Measurements from ENCODE around the gene RARB.

Gene RARB

DNA sequence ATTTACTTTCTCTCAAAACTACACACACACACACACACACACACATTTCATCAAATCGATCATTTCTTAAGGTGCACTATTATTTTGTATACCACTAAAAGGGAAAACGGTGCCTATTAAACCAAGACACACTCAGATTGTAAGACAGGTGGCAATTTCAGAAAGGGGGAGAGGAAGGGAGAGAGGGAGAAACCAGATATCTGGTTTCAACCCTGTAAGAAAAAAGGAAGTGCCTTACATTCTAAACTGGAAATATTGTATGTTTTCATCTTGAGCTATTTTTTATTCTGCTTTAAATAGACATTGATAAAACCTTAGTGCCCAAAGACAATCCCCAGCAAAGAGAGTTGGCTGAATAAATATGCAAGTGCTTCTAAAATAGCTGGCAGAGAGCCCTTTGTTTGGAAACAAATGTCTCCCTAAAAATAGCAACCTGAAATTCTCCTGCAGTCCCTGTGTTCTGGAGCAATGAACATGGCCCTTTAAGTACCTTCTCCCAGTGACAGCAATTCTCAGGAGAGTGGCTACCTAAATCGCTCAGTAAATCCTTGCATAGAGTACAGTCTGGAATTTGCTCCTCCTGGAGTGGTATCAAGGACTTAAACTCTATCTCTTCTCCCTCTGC lies 85.7 kb downstream of the RARB start:
- H2AFZ ChIP-seq: no peak overlapping the region
- H3K27ac ChIP-seq: no peak overlapping the region
- H3K4me1 ChIP-seq: no peaks in the 10 kb centered on the region
- H3K36me3 ChIP-seq (ENCODE audit: control insufficient read depth, insufficient read depth, low read length): no peaks in the 10 kb centered on the region
- H3K4me3 ChIP-seq (ENCODE audit: low read depth, low read length): no peak overlapping the region
- H3K27me3 ChIP-seq (ENCODE audit: control insufficient read depth, insufficient read depth, low read length): no peaks in the 10 kb centered on the region
- no peaks in the 10 kb centered on the region for H3K9me3 ChIP-seq (ENCODE audit: control insufficient read depth, low read length)
- no peaks in the 10 kb centered on the region for H3K79me2 ChIP-seq
- no peak overlapping the region for H3K4me2 ChIP-seq (ENCODE audit: low read length)
- TF ChIP-seq, protein P1, sequence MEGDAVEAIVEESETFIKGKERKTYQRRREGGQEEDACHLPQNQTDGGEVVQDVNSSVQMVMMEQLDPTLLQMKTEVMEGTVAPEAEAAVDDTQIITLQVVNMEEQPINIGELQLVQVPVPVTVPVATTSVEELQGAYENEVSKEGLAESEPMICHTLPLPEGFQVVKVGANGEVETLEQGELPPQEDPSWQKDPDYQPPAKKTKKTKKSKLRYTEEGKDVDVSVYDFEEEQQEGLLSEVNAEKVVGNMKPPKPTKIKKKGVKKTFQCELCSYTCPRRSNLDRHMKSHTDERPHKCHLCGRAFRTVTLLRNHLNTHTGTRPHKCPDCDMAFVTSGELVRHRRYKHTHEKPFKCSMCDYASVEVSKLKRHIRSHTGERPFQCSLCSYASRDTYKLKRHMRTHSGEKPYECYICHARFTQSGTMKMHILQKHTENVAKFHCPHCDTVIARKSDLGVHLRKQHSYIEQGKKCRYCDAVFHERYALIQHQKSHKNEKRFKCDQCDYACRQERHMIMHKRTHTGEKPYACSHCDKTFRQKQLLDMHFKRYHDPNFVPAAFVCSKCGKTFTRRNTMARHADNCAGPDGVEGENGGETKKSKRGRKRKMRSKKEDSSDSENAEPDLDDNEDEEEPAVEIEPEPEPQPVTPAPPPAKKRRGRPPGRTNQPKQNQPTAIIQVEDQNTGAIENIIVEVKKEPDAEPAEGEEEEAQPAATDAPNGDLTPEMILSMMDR (IDR thresholded peaks at IDR 0.05): no peak
- H3K9ac ChIP-seq: no peak overlapping the region

DNA sequence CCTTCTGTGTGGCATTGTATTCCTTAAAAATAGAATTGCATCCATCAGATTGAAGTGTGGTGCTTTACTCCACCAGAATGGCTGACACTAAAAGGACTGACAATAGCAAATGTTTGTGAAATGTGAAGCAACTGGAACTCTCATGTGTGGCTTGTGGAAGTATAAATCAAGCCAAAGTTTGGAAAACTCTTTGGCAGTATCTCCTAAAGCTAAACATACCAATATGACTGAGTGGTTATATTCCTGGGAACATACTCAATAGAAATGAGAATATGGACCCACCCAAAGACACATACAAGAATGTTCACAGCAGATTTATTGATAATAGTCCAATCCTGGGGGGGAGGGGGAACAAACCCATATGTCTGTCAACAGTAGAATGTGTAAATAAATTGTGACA lies 87.1 kb downstream of the RARB start:
- Histone ChIP-seq H3K79me2 (no peaks in the 10 kb centered on the region), H3K4me1 (no peaks in the 10 kb centered on the region), H3K27me3 (ENCODE audit: control insufficient read depth, insufficient read depth, low read length) (no peaks in the 10 kb centered on the region), H3K4me3 (ENCODE audit: low read depth, low read length) (no peak overlapping the region), H3K9ac (no peak overlapping the region), H3K36me3 (ENCODE audit: control insufficient read depth, insufficient read depth, low read length) (no peaks in the 10 kb centered on the region), H3K27ac (no peak overlapping the region), H3K4me2 (ENCODE audit: low read length) (no peak overlapping the region), H2AFZ (no peak overlapping the region), H3K9me3 (ENCODE audit: control insufficient read depth, low read length) (no peaks in the 10 kb centered on the region)
- TF ChIP-seq, protein P1 (IDR thresholded peaks at IDR 0.05): no peak

DNA sequence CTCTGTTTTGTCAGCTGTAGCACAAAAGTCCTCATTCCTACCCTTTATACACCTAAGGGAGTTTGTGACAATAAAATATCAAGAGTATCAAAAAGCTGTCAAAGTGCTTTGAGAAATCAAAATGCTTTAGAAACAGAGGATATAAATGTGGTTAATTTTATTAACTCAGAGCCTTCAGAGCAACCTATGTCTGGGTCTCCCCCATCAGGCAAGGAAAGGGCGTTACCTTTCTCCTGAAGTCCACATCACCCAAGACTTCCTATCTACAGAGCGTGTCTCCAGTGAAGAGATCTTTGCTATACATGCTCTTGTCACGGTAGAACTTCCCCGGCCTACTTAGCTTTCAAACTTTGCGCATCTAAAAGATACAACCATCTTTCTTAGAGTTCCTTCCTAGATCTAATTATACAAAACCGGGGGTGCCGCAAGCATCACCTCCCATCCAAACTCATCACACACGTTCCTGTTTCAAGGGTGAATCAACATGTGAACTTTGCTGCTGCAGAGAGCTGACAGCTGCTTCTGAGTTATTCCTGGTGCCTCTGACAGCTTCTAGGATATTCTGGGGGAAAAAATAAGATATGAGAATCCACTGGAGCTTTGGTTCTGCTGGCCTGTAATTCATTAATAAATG lies 93.0 kb downstream of the RARB start:
- Histone ChIP-seq H3K9ac (no peak overlapping the region), H2AFZ (no peak overlapping the region), H3K36me3 (ENCODE audit: control insufficient read depth, insufficient read depth, low read length) (no peaks in the 10 kb centered on the region), H3K9me3 (ENCODE audit: control insufficient read depth, low read length) (no peaks in the 10 kb centered on the region), H3K27ac (no peak overlapping the region), H3K4me3 (ENCODE audit: low read depth, low read length) (no peak overlapping the region), H3K79me2 (no peaks in the 10 kb centered on the region), H3K4me1 (no peaks in the 10 kb centered on the region), H3K4me2 (ENCODE audit: low read length) (no peak overlapping the region), H3K27me3 (ENCODE audit: control insufficient read depth, insufficient read depth, low read length) (no peaks in the 10 kb centered on the region)
- TF ChIP-seq, protein P1 (IDR thresholded peaks at IDR 0.05): no peak

DNA sequence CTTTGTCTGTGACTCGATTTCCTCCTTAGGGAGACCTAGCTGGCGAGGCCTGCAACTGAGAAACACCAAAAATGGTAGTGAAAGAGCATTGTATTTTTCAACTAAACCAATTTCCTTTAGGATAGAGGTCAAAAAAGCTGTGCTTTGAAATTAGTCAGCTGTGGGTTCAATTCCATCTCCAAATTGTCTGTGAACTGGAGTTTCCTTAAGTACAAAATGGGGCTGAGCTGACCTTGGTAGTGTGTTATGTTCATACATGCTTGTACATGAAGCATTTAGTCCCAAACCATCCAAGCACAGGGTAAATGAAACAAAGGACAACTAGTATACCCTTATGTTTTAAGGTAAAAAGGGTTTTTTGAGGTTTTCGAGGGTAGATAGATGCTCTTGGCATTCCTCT lies 99.3 kb downstream of the RARB start:
- Histone ChIP-seq H2AFZ (no peak overlapping the region), H3K9ac (no peak overlapping the region), H3K4me1 (no peaks in the 10 kb centered on the region), H3K79me2 (no peaks in the 10 kb centered on the region), H3K4me3 (ENCODE audit: low read depth, low read length) (no peak overlapping the region), H3K9me3 (ENCODE audit: control insufficient read depth, low read length) (no peaks in the 10 kb centered on the region), H3K27ac (no peak overlapping the region), H3K27me3 (ENCODE audit: control insufficient read depth, insufficient read depth, low read length) (no peaks in the 10 kb centered on the region), H3K4me2 (ENCODE audit: low read length) (no peak overlapping the region), H3K36me3 (ENCODE audit: control insufficient read depth, insufficient read depth, low read length) (no peaks in the 10 kb centered on the region)
- TF ChIP-seq, protein P1 (IDR thresholded peaks at IDR 0.05): no peak

DNA sequence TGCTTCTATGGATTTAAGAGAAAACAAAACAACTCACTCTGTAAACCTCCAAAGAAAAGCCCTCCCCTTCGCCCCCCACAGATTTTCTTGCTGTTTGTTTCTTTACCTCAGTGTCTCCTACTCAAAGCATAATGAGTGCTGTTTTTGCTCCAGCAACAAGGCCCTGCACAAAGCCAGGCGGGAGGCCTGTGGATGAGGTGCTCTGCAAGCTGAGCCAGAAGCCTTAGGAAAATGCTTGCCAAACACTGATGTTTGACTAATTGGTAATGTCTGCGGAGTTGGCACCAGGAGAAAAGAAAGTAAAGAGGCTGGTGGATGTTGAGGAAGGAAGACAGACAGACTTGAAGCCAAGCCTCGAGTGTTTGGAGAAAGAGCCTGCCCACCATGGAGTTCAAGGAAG lies 99.7 kb downstream of the RARB start:
- Histone ChIP-seq H3K36me3 (ENCODE audit: control insufficient read depth, insufficient read depth, low read length) (no peaks in the 10 kb centered on the region), H2AFZ (no peak overlapping the region), H3K9ac (no peak overlapping the region), H3K9me3 (ENCODE audit: control insufficient read depth, low read length) (no peaks in the 10 kb centered on the region), H3K4me3 (ENCODE audit: low read depth, low read length) (no peak overlapping the region), H3K27me3 (ENCODE audit: control insufficient read depth, insufficient read depth, low read length) (no peaks in the 10 kb centered on the region), H3K4me2 (ENCODE audit: low read length) (no peak overlapping the region), H3K79me2 (no peaks in the 10 kb centered on the region), H3K27ac (no peak overlapping the region), H3K4me1 (no peaks in the 10 kb centered on the region)
- TF ChIP-seq, protein P1 (IDR thresholded peaks at IDR 0.05): no peak
